GM06990 (cell line): ENCODE results near the gene SEC61A2.

Source experiments
- DNase-seq: peaks from one replicate; pipeline ENCODE4 v3.0.0-alpha.2; 2011; ENCODE audit not compliant: insufficient read length; ENCODE audit errors: extremely low read depth
- H3K27me3 ChIP-seq: replicated peaks from 2 replicates; pipeline ENCODE4 v1.6.0; 2011; ENCODE audit warnings: low read length; ENCODE audit not compliant: control insufficient read depth, insufficient read depth
- H3K36me3 ChIP-seq: 2 replicates; pipeline ENCODE4 v1.5.1; 2011; ENCODE audit warnings: low read length; ENCODE audit not compliant: control insufficient read depth, insufficient read depth
- H3K4me3 ChIP-seq: replicated peaks from 2 replicates; pipeline ENCODE4 v1.5.1; 2011; ENCODE audit warnings: low read depth, mild to moderate bottlenecking, control low read depth, low read length
- CTCF ChIP-seq: IDR thresholded peaks from 2 replicates; pipeline ENCODE4 v1.5.1; 2011; ENCODE audit warnings: low read length, control low read depth, mild to moderate bottlenecking, inconsistent platforms; ENCODE audit not compliant: insufficient read depth, poor library complexity, severe bottlenecking

SEC61A2 gene

GRCh38 chr10:12179606-12180170 is 50.2 kb downstream of the SEC61A2 start:
- DNase-seq: no peak
- Histone ChIP-seq H3K4me3 (no peak overlapping the region), H3K36me3 (peaks cover 3% of the 10 kb centered on the region), H3K27me3 (no peaks in the 10 kb centered on the region)
- no peak for TF ChIP-seq CTCF

- Histone ChIP-seq H3K27me3 (no peaks in the 10 kb centered on the region), H3K36me3 (peaks cover 6% of the 10 kb centered on the region), H3K4me3 (no peak overlapping the region)
- no peak for TF ChIP-seq CTCF
- DNase-seq: no peak
These were observed 50.9 kb downstream of the SEC61A2 start for GRCh38 chr10:12180221-12180974.

DNA sequence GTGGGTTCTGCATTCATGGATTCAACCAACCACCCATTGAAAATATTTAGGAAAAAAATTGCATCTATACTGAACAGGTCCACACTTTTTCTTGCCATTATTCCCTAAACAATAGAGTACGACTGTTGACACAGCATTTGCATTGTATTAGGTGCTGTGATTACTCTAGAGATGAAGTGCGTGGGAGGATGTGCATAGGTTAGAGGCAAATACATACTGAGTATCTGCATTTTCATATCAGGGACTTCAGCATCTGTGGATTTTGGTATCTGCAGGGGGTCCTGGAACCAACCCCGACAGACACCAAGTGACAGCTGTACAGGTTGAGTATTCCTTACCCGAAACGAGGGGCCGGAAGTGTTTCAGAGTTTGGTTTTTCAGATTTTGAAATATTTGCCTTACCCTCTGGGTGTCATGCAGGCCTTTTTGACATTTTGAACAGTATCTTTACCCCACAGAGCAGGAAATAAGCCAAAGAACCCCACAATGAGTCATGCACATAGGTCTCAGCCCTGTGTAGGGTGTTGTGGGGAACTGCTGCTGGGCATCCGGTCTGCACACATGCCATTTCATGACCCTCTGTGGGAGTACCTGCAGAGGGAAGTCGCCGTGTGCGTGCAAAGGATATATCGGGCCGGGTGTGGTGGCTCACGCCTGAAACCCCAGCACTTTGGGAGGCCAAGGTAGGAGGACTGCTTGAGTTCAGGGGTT is 51.7 kb downstream of the SEC61A2 start:
- peaks cover 6% of the 10 kb centered on the region for H3K36me3 ChIP-seq
- no peak for TF ChIP-seq CTCF
- DNase-seq: no peak
- H3K27me3 ChIP-seq: no peaks in the 10 kb centered on the region
- H3K4me3 ChIP-seq: no peak overlapping the region

DNA sequence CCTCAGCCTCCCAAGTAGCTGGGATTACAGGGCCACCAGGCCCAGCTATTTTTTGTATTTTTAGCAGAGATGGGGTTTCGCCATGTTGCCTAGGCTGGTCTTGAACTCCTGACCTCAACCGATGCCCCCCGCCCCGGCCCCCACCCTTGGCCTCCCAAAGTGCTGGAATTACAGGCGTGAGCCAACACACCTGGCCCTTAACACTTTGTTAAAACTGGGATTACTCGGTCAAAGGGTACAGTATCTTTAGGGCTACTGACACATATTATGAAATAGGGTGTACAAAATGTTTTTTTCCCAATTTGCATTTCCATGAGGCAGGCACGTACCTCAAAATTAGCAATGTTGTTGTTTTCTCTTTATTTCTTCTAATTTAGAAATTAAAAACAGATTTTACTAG is 54.7 kb downstream of the SEC61A2 start:
- TF ChIP-seq CTCF: no peak

DNA sequence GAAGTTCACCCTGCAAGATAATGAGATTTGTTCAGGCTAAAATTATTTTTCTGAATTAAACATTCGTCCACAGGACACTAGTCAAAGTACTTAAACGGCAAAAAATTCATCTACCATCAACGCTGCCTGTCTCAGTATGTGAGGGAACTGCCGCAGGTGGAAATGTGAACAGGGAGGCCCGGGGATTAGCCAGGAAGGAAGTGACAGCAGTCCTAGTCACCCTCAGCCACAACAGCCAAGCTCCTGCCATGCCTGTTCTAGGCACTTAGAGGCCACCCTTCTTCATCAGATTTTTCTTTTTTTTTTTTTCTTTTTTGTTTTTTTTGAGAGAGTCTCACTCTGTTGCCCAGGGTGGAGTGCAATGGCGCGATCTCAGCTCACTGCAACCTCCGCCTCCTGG is 56.8 kb downstream of the SEC61A2 start:
- no peak for DNase-seq
- peaks cover 5% of the 10 kb centered on the region for H3K36me3 ChIP-seq
- TF ChIP-seq CTCF: no peak
- H3K4me3 ChIP-seq: no peak overlapping the region
- no peaks in the 10 kb centered on the region for H3K27me3 ChIP-seq

More for the DNA sequence above, 54.7 kb downstream of the SEC61A2 start:
- Histone ChIP-seq H3K4me3 (no peak overlapping the region), H3K27me3 (no peaks in the 10 kb centered on the region), H3K36me3 (peaks cover 5% of the 10 kb centered on the region)
- no peak for DNase-seq
